HUDEP-2 (cell line): ENCODE measurements around the gene FSHR.

Experiments used
- DNase-seq, 76 experiments: peaks; one replicate each; lab custom pipeline; 2025; ENCODE audit not compliant: unreplicated experiment in 76 of 76; lab: John Stamatoyannopoulos, UW

Gene FSHR

GRCh38 chr2:48915884-48916283 lies 238.4 kb downstream of the FSHR start:
- no peak for DNase-seq

GRCh38 chr2:48915227-48915626 lies 239.1 kb downstream of the FSHR start:
- no peak for DNase-seq

GRCh38 chr2:48914477-48915089 lies 239.7 kb downstream of the FSHR start:
- DNase-seq = no peak
